Measurements from ENCODE around the gene DCHS1. TPM values are rescaled to one million over a fixed set of nuclear protein-coding genes. Genes with fewer than 3 reads are reported as not detected.

Gene DCHS1
- total and polyA plus RNA-seq, 9 donors, result 5.2 to 36.8 (median 20.8) TPM

DNA sequence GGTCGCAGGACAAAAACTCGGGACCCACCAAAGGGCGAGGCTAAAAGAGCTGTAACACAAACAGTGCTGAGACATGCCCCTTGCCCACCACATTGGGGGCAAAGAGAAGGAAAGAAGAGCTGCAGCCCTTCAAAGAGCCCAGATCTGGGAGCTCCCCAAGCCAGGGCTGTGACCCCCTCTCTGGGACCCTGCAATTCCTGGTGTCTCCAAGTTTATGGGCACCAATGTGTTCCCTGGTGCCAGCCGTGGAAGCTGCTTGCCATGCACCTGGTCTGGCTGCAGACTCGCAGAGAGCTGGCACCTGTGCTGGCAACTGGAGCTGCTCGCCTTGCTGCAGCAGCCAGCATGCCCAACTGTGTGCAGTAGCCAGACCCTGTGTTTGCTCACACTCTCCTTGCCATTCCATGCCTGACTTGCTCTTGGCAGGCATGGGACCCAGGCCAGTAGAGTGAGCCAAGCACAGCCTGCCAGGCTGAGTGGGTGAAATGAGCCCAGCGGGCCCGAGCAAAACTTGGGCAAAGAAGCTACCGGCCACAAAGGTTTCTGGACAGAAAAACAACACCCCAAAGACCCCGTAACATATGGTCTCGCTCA is 68.2 kb downstream of the DCHS1 start:
- DNase-seq, result no peak
- Histone ChIP-seq H3K4me1 (ENCODE audit: insufficient read depth) (no peaks in the 10 kb centered on the region), H3K9me3 (no peaks in the 10 kb centered on the region), H3K4me3 (no peak overlapping the region), H3K36me3 (no peaks in the 10 kb centered on the region), H3K27ac (no peak overlapping the region), H3K27me3 (no peaks in the 10 kb centered on the region)
- TF ChIP-seq EP300 (IDR thresholded peaks at IDR 0.05), result no peak
- no peak for TF ChIP-seq POLR2A (IDR thresholded peaks at IDR 0.05)
- TF ChIP-seq, protein P1, sequence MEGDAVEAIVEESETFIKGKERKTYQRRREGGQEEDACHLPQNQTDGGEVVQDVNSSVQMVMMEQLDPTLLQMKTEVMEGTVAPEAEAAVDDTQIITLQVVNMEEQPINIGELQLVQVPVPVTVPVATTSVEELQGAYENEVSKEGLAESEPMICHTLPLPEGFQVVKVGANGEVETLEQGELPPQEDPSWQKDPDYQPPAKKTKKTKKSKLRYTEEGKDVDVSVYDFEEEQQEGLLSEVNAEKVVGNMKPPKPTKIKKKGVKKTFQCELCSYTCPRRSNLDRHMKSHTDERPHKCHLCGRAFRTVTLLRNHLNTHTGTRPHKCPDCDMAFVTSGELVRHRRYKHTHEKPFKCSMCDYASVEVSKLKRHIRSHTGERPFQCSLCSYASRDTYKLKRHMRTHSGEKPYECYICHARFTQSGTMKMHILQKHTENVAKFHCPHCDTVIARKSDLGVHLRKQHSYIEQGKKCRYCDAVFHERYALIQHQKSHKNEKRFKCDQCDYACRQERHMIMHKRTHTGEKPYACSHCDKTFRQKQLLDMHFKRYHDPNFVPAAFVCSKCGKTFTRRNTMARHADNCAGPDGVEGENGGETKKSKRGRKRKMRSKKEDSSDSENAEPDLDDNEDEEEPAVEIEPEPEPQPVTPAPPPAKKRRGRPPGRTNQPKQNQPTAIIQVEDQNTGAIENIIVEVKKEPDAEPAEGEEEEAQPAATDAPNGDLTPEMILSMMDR (IDR thresholded peaks at IDR 0.05), result no peak
- 86 to 97% (median 97%) methylated on average over 11 of the region's 11 CpGs for WGBS, 3 donors
- intact Hi-C loops (cut with DNase I), result no loop called here

DNA sequence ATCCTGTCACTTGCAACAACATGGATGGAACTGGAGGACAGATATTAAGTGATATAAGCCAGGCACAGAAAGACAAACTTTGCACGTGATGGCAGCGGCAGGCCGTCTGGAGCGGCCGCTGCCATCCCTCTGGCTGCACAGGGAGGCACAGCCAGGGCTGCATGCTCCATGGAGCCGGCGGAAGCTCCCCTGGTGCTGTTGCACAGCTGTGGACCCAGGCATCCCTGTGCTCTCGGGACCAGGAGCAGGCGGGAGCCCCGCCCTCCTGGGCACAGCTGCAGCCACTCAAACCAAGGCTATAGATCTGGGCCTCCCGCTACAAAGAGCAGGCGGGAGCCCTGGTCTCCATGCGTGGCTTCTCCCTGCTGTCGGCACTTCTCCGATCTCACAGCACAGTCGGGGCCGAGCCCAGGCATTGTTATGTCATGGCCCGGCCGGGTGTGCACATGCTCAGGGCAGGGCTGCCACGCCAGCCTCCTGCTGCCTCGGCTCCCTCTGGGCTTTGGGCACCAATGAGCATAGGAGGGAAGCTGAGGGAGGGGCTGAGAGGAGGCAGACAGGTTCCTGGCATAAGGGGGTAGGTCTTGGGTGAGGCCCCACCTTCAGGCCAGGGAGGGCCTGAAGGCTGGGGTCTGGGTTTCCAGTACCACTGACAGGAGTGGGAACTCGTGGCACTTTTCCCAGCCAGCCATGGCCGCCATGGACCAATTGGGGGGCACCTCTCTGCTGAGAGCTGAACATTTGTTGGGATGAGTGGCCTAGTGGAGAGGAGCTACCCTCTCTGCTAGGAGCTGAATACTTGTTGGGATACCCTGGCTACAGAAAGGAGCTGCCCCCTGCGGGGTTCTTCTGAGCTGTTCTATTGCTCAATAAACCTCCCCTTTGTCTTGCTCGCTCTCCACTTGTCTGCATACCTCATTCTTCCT is 68.9 kb downstream of the DCHS1 start:
- WGBS, 3 donors, result 91 to 94% (median 92%) methylated on average over 25 of the region's 25 CpGs
- H3K27ac ChIP-seq, result no peak overlapping the region
- H3K4me1 ChIP-seq (ENCODE audit: insufficient read depth), result no peaks in the 10 kb centered on the region
- TF ChIP-seq, protein P1 (IDR thresholded peaks at IDR 0.05), result no peak
- TF ChIP-seq POLR2A (IDR thresholded peaks at IDR 0.05), result no peak
- no peak for TF ChIP-seq EP300 (IDR thresholded peaks at IDR 0.05)
- intact Hi-C loops (cut with DNase I), result no loop called here
- H3K36me3 ChIP-seq, result no peaks in the 10 kb centered on the region
- no peaks in the 10 kb centered on the region for H3K27me3 ChIP-seq
- no peaks in the 10 kb centered on the region for H3K9me3 ChIP-seq
- H3K4me3 ChIP-seq, result no peak overlapping the region
- no peak for DNase-seq

DNA sequence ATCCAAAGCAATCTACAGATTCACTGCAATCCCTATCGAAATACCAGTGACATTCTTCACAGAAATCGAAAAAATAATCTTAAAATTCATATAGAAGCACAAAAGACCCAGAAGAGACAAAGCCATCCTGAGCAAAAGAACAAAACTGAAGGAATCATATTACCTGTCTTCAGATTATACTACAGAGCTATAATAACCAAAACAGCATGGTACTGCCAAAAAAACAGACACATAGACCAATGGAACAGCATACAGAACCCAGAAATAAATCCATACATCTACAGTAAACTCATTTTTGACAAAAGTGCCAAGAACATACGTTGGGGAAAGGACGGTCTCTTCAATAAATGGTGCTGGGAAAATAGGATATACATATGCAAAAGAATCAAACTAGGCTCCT is 71.1 kb downstream of the DCHS1 start:
- Histone ChIP-seq H3K27me3 (no peaks in the 10 kb centered on the region), H3K9me3 (no peaks in the 10 kb centered on the region), H3K27ac (no peak overlapping the region), H3K4me1 (ENCODE audit: insufficient read depth) (no peaks in the 10 kb centered on the region), H3K36me3 (no peaks in the 10 kb centered on the region), H3K4me3 (no peak overlapping the region)
- TF ChIP-seq POLR2A (IDR thresholded peaks at IDR 0.05) (no peak), EP300 (IDR thresholded peaks at IDR 0.05) (no peak)
- TF ChIP-seq, protein P1 (IDR thresholded peaks at IDR 0.05), result no peak
- WGBS, 3 donors, result 90 to 94% (median 93%) methylated on average over 4 of the region's 4 CpGs
- no peak for DNase-seq
- intact Hi-C loops (cut with DNase I), result no loop called here

- DNase-seq, result no peak
- no peak overlapping the region for H3K27ac ChIP-seq
- 95 to 98% (median 95%) methylated on average over 1 of the region's 1 CpG for WGBS, 3 donors
- TF ChIP-seq POLR2A (IDR thresholded peaks at IDR 0.05), result no peak
- no peak overlapping the region for H3K4me3 ChIP-seq
- no peaks in the 10 kb centered on the region for H3K9me3 ChIP-seq
- H3K36me3 ChIP-seq, result no peaks in the 10 kb centered on the region
- no peaks in the 10 kb centered on the region for H3K4me1 ChIP-seq (ENCODE audit: insufficient read depth)
- no peaks in the 10 kb centered on the region for H3K27me3 ChIP-seq
- intact Hi-C loops (cut with DNase I), result no loop called here
Observed at GRCh38 chr11:6583584-6583983, 72.0 kb downstream of the DCHS1 start.

DNA sequence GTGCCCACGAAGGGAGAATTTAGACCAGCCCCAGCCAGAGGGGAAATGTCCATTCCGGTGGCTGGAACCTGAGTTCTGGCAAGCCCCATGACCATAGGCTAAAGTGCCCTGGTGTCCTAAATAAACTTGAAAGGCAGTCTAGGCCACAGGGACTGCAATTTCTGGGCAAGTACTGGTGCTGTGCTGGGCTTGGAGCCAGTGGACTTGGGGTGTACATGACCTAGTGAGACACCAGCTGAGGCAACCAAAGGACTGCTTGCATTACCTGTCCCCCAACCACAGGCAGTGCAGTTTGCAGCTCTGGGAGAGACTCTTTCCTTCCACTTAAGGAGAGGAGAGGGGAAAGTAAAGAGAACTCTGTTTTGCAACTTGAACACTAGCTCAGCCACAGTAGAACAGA is 75.9 kb downstream of the DCHS1 start:
- WGBS, 3 donors, result 81 to 92% (median 81%) methylated on average over 2 of the region's 2 CpGs
- H3K4me1 ChIP-seq (ENCODE audit: insufficient read depth), result peaks cover 6% of the 10 kb centered on the region

More for the DNA sequence above, 75.9 kb downstream of the DCHS1 start:
- Histone ChIP-seq H3K36me3 (no peaks in the 10 kb centered on the region), H3K27me3 (no peaks in the 10 kb centered on the region), H3K4me3 (no peak overlapping the region), H3K27ac (no peak overlapping the region), H3K9me3 (no peaks in the 10 kb centered on the region)
- no peak for TF ChIP-seq POLR2A (IDR thresholded peaks at IDR 0.05)
- TF ChIP-seq, protein P1 (IDR thresholded peaks at IDR 0.05), result no peak
- TF ChIP-seq EP300 (IDR thresholded peaks at IDR 0.05), result no peak
- DNase-seq, result no peak
- intact Hi-C loops (cut with DNase I), result no loop called here

Measured in ovary (tissue), 9 donors.